A549 (cell line): ENCODE measurements around the gene POP4. TPM values are rescaled to one million over a fixed set of nuclear protein-coding genes. Genes with fewer than 3 reads are reported as not detected.

Experiments
- ATAC-seq, 2 experiments: fragments of 200-7000 bp in 1 of 2; fragments of >200 bp in 1 of 2; cut with Nextera tagmentation in 1 of 2; cut with Tn5 transposase in 1 of 2; 3 replicates each; pipeline versions ENCODE4 v1.8.0 to v1.9.1; 2018 to 2020; ENCODE audit warnings: mild to moderate bottlenecking in 1 of 2, moderate library complexity in 1 of 2
- CTCF ChIA-PET: fragments of 300-600 bp; sonication (Branson Sonifier 250); formaldehyde crosslinking; extraction: SDS; loops from one replicate; lab custom pipeline; 2021; ENCODE audit warnings: antibody characterized with exemption, inconsistent platforms; lab: Yijun Ruan, JAX
- POLR2A ChIA-PET: fragments of 350-600 bp; formaldehyde crosslinking; extraction: SDS; loops from one replicate; lab custom pipeline; 2021; ENCODE audit warnings: antibody characterized with exemption, inconsistent platforms; lab: Yijun Ruan, JAX
- DNase-seq, 2 experiments: peaks; one replicate each; pipeline versions ENCODE4 v3.0.0 to v3.0.0-alpha.2; 2011 to 2016; ENCODE audit warnings: low read depth in 1 of 2, low spot score in 1 of 2
- FAIRE-seq: peaks from 2 replicates; lab custom pipeline; 2011; peaks lifted over from hg19 to GRCh38; lab: Jason Lieb, UNC
- H3K27ac ChIP-seq, 2 experiments: fragments of >200 bp; sonication (Bioruptor Twin); formaldehyde crosslinking; 3 replicates each; pipeline ENCODE4 v1.5.1; 2016 to 2017
- H3K4me1 ChIP-seq: fragments of >200 bp; sonication (Bioruptor Twin); formaldehyde crosslinking; 3 replicates; pipeline ENCODE4 v1.6.1; 2016
- H3K4me2 ChIP-seq: fragments of >200 bp; sonication (Bioruptor Twin); formaldehyde crosslinking; 3 replicates; pipeline ENCODE4 v1.6.1; 2016
- H3K4me3 ChIP-seq: fragments of >200 bp; sonication (Bioruptor Twin); formaldehyde crosslinking; 3 replicates; pipeline ENCODE4 v1.5.1; 2016
- H3K9me3 ChIP-seq: fragments of >200 bp; sonication (Bioruptor Twin); formaldehyde crosslinking; 3 replicates; pipeline ENCODE4 v1.6.1; 2016
- CBX2 ChIP-seq: fragments of 200-600 bp; sonication (generic); IDR thresholded peaks from 2 replicates; pipeline ENCODE4 v1.6.1; 2016; ENCODE audit warnings: low read depth, mild to moderate bottlenecking, borderline replicate concordance
- CHD4 ChIP-seq: fragments of 200-600 bp; sonication (generic); IDR thresholded peaks from 2 replicates; pipeline ENCODE4 v1.6.1; 2016; ENCODE audit warnings: antibody characterized with exemption, mild to moderate bottlenecking, borderline replicate concordance
- FOSB ChIP-seq: fragments of 250-450 bp; sonication (Bioruptor Pico); IDR thresholded peaks from 2 replicates; pipeline ENCODE4 v1.5.0; 2020; ENCODE audit warnings: mild to moderate bottlenecking, moderate library complexity
- FOSL2 ChIP-seq, 2 experiments: fragments of 450-650 bp in 1 of 2; fragments of >200 bp in 1 of 2; sonication (Bioruptor Twin) in 1 of 2; formaldehyde crosslinking; IDR thresholded peaks; 2 replicates each; pipeline versions ENCODE4 v1.5.0 to v1.6.1; 2016 to 2020; ENCODE audit warnings: mild to moderate bottlenecking in 1 of 2, moderate library complexity in 1 of 2
- GATA3 ChIP-seq: IDR thresholded peaks from 2 replicates; pipeline ENCODE4 v1.6.1; 2012; ENCODE audit warnings: borderline replicate concordance
- HEYL ChIP-seq: fragments of 250-450 bp; sonication (Bioruptor Pico); IDR thresholded peaks from 2 replicates; pipeline ENCODE4 v1.8.0; 2021; ENCODE audit warnings: mild to moderate bottlenecking, moderate library complexity
- HOXA7 ChIP-seq: fragments of 250-450 bp; sonication (Bioruptor Pico); IDR thresholded peaks from 2 replicates; pipeline ENCODE4 v1.5.0; 2020; ENCODE audit warnings: mild to moderate bottlenecking, moderate library complexity
- HOXB13 ChIP-seq: fragments of 250-450 bp; sonication (Bioruptor Pico); IDR thresholded peaks from 2 replicates; pipeline ENCODE4 v1.5.0; 2020; ENCODE audit warnings: low read depth, mild to moderate bottlenecking, moderate library complexity
- KDM5A ChIP-seq: fragments of 200-600 bp; sonication (generic); IDR thresholded peaks from 2 replicates; pipeline ENCODE4 v1.6.1; 2016; ENCODE audit warnings: antibody characterized with exemption, mild to moderate bottlenecking
- MAZ ChIP-seq: fragments of 150-350 bp; IDR thresholded peaks from 2 replicates; pipeline ENCODE4 v1.6.1; 2014; ENCODE audit warnings: antibody characterized with exemption, low read depth, low read length, borderline replicate concordance
- NPAS2 ChIP-seq: fragments of 250-450 bp; sonication (Bioruptor Pico); IDR thresholded peaks from 2 replicates; pipeline ENCODE4 v1.8.0; 2022; ENCODE audit warnings: mild to moderate bottlenecking, moderate library complexity, borderline replicate concordance
- NR3C1 ChIP-seq: fragments of >200 bp; sonication (Bioruptor Twin); formaldehyde crosslinking; IDR thresholded peaks from 3 replicates; pipeline ENCODE4 v1.6.1; 2017
- PHF8 ChIP-seq: fragments of 200-600 bp; sonication (generic); IDR thresholded peaks from 2 replicates; pipeline ENCODE4 v1.6.1; 2016; ENCODE audit warnings: low read depth, mild to moderate bottlenecking, antibody characterized with exemption, moderate library complexity, borderline replicate concordance
- POLR2AphosphoS2 ChIP-seq: conservative IDR thresholded peaks from 2 replicates; pipeline ENCODE4 v1.6.1; 2012; ENCODE audit warnings: low read length, improper control_type of control experiment, inconsistent platforms
- RARB ChIP-seq: fragments of 250-450 bp; sonication (Bioruptor Pico); IDR thresholded peaks from 2 replicates; pipeline ENCODE4 v1.8.0; 2021; ENCODE audit warnings: mild to moderate bottlenecking, moderate library complexity
- RFX5 ChIP-seq: fragments of 450-650 bp; IDR thresholded peaks from 2 replicates; pipeline ENCODE4 v1.7.1; 2014; ENCODE audit warnings: antibody characterized with exemption, mild to moderate bottlenecking, moderate library complexity
- WGBS: methylation state at CpG from one replicate; pipeline ENCODE4 v1.1.6; 2017; ENCODE audit errors: missing lambda C conversion rate; 5-methylcytosine and 5-hydroxymethylcytosine counted together
- polyA plus RNA-seq, 4 experiments: library from polyadenylated mRNA; depleted of rRNA in 3 of 4; stranded (reverse); fragments of >200 nt; fragmentation: RNase III in 1 of 4; extraction: RNeasy Plus Mini Kit Qiagen cat#74134 plus additional on column Dnase treatment in 1 of 4; gene quantifications; 2 replicates in 3 of 4; 3 replicates in 1 of 4; pipeline ENCODE4 v1.2.3, GENCODE V29; 2011 to 2017
- TF ChIP-seq, protein P1 (sequence below): IDR thresholded peaks from 2 replicates; pipeline ENCODE4 v1.6.1; 2012; ENCODE audit warnings: low read depth, borderline replicate concordance
- TF ChIP-seq, protein P2 (sequence below): fragments of >200 bp; sonication (Bioruptor Twin); formaldehyde crosslinking; IDR thresholded peaks from 3 replicates; pipeline ENCODE4 v1.5.1; 2016
- TF ChIP-seq, protein P3 (sequence below): fragments of 250-450 bp; sonication (Bioruptor Pico); IDR thresholded peaks from 2 replicates; pipeline ENCODE4 v1.5.0; 2021; ENCODE audit warnings: mild to moderate bottlenecking, moderate library complexity, borderline replicate concordance
- TF ChIP-seq, protein P4 (sequence below): IDR thresholded peaks from 2 replicates; pipeline ENCODE4 v1.6.1; 2012

The POP4 gene
- polyA plus RNA-seq, 2 of the 4 experiments (the other 2 are of a cell fraction) = 202 to 208 TPM

DNA sequence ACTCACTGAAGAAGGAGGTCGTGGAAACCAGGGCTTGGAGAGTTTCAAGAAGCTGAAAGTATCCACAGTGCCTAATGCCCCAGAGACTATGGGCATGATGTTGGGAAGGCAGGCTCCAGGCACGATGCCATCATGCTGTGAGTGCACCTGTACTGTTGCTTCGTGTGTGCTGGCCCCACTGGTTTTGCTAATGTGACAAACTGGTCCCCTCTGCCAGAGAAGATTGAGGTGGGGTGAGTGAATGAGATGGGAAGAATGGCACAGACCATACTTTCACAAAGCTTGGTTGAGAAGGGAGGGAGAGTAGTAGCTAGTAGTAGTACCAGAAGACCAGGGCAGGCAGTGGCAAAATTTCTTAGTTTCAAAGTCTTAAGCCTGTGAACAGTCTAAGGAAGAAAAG lies 19.0 kb upstream of the POP4 start:
- Histone ChIP-seq H3K27ac (no peak overlapping the region), H3K4me2 (no peak overlapping the region), H3K4me1 (no peaks in the 10 kb centered on the region), H3K4me3 (no peak overlapping the region), H3K9me3 (peaks cover 9% of the 10 kb centered on the region; the same call in 1 of the 3 replicates)
- peak; percentile 76 for FAIRE-seq
- WGBS = 0% methylated on average over 3 of the region's 3 CpGs
- no peak for DNase-seq
- TF ChIP-seq POLR2AphosphoS2 (no peak), NPAS2 (no peak), PHF8 (no peak), CHD4 (no peak), HEYL (CRISPR knock-in tag) (no peak)
- TF ChIP-seq, protein P1, sequence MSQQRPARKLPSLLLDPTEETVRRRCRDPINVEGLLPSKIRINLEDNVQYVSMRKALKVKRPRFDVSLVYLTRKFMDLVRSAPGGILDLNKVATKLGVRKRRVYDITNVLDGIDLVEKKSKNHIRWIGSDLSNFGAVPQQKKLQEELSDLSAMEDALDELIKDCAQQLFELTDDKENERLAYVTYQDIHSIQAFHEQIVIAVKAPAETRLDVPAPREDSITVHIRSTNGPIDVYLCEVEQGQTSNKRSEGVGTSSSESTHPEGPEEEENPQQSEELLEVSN = no peak
- TF ChIP-seq, protein P2, sequence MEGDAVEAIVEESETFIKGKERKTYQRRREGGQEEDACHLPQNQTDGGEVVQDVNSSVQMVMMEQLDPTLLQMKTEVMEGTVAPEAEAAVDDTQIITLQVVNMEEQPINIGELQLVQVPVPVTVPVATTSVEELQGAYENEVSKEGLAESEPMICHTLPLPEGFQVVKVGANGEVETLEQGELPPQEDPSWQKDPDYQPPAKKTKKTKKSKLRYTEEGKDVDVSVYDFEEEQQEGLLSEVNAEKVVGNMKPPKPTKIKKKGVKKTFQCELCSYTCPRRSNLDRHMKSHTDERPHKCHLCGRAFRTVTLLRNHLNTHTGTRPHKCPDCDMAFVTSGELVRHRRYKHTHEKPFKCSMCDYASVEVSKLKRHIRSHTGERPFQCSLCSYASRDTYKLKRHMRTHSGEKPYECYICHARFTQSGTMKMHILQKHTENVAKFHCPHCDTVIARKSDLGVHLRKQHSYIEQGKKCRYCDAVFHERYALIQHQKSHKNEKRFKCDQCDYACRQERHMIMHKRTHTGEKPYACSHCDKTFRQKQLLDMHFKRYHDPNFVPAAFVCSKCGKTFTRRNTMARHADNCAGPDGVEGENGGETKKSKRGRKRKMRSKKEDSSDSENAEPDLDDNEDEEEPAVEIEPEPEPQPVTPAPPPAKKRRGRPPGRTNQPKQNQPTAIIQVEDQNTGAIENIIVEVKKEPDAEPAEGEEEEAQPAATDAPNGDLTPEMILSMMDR = no peak
- CTCF ChIA-PET = interaction anchor here (1.2 to 3.3 kb wide), 5 partner anchors 10 to 119 kb away, joined by 3 to 28 read pairs (median 4); partner anchors contain the start of gene POP4
- POLR2A ChIA-PET = no interaction called here
- no peak for ATAC-seq

DNA sequence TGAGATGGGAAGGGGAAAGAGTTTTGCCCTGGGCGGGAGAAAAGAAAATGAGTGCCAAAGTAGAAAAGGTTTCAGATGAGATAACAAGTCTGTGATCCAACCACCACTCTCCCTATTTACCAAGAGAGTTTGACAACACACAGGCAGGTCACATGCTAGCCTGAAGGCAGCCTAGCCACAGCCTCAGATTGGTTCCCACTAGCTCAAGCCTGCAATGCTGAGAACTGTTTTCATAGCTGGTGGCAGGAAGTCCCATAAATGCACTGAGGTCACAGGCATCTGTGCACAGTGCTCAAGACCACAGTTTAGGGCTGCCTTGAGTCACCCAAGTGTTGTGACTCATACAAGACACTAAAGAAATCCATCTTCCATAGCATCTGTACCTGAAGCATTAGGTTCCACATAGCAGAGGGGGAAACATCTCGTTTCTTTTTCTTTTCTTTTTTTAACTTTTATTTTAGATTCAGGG lies 18.5 kb upstream of the POP4 start:
- 0% methylated on average over 2 of the region's 2 CpGs for WGBS
- no peak for ATAC-seq

DNA sequence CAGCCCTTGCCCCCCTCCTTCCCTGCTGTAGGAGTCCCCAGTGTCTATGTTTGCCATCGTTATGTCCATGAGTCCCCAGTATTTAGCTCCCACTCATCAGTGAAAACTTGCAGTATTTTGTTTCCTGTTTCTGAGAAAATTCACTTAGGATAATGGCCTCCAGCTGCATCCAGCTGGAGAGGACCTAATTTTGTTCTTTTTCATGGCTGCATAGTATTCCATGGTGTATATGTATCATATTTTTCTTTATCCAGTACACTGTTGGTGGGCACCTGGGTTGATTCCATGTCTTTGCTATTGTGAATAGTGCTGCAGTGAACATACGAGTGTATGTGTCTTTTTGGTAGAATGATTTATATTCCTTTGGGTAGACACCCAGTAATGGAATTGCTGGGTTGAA lies 18.0 kb upstream of the POP4 start:
- WGBS = 9% methylated on average over 2 of the region's 2 CpGs
- Histone ChIP-seq H3K9me3 (peaks cover 9% of the 10 kb centered on the region; the same call in 1 of the 3 replicates), H3K27ac (no peak overlapping the region), H3K4me2 (no peak overlapping the region), H3K4me3 (no peak overlapping the region), H3K4me1 (no peaks in the 10 kb centered on the region)
- DNase-seq (no peak), ATAC-seq (no peak), FAIRE-seq (peak; percentile 73)
- TF ChIP-seq NR3C1 (no peak), MAZ (no peak), HEYL (CRISPR knock-in tag) (no peak), KDM5A (no peak), RARB (CRISPR knock-in tag) (no peak), RFX5 (no peak), HOXB13 (CRISPR knock-in tag) (no peak), GATA3 (no peak), CBX2 (no peak), HOXA7 (no peak)
- TF ChIP-seq, protein P3, sequence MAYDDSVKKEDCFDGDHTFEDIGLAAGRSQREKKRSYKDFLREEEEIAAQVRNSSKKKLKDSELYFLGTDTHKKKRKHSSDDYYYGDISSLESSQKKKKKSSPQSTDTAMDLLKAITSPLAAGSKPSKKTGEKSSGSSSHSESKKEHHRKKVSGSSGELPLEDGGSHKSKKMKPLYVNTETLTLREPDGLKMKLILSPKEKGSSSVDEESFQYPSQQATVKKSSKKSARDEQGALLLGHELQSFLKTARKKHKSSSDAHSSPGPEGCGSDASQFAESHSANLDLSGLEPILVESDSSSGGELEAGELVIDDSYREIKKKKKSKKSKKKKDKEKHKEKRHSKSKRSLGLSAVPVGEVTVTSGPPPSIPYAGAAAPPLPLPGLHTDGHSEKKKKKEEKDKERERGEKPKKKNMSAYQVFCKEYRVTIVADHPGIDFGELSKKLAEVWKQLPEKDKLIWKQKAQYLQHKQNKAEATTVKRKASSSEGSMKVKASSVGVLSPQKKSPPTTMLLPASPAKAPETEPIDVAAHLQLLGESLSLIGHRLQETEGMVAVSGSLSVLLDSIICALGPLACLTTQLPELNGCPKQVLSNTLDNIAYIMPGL (CRISPR knock-in tag) = no peak
- TF ChIP-seq, protein P1 = no peak
- TF ChIP-seq, protein P4, sequence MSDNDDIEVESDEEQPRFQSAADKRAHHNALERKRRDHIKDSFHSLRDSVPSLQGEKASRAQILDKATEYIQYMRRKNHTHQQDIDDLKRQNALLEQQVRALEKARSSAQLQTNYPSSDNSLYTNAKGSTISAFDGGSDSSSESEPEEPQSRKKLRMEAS = no peak
- POLR2A ChIA-PET = no interaction called here
- CTCF ChIA-PET = interaction anchor here (1.2 to 3.3 kb wide), 4 partner anchors 9 to 120 kb away, joined by 3 to 28 read pairs (median 5); partner anchors contain the start of gene POP4

More for the DNA sequence above, 18.5 kb upstream of the POP4 start:
- CTCF ChIA-PET = interaction anchor here (1.2 to 3.3 kb wide), 5 partner anchors 10 to 120 kb away, joined by 3 to 28 read pairs (median 4); partner anchors contain the start of gene POP4
- peaks cover 9% of the 10 kb centered on the region; the same call in 1 of the 3 replicates for H3K9me3 ChIP-seq
- TF ChIP-seq FOSB (CRISPR knock-in tag) (no peak), FOSL2 (IDR thresholded peaks at IDR 0.05) (no peak), FOSL2 (CRISPR knock-in tag; IDR thresholded peaks at IDR 0.05) (peak; percentile 6; the same call in 1 of the 2 replicates)
- H3K27ac ChIP-seq = no peak overlapping the region
- no peak for FAIRE-seq
- DNase-seq = no peak
- POLR2A ChIA-PET = no interaction called here
- H3K4me1 ChIP-seq = no peaks in the 10 kb centered on the region
- H3K4me3 ChIP-seq = no peak overlapping the region
- H3K4me2 ChIP-seq = no peak overlapping the region
